ENCODE results near the gene TNS3.

Gene TNS3

GRCh38 chr7:47332681-47333553 lies 249.0 kb downstream of the TNS3 start:
- no peak for TF ChIP-seq CTCF (IDR thresholded peaks at IDR 0.05; ENCODE audit: low read depth, low read length, missing control alignments)
- H3K4me3 ChIP-seq (ENCODE audit: low read depth, low read length) = no peak overlapping the region

GRCh38 chr7:47332213-47332612 lies 249.7 kb downstream of the TNS3 start:
- TF ChIP-seq CTCF (IDR thresholded peaks at IDR 0.05; ENCODE audit: low read depth, low read length, missing control alignments) = no peak
- DNase-seq (ENCODE audit: low read depth) = no peak

More at GRCh38 chr7:47332681-47333553, 249.0 kb downstream of the TNS3 start:
- DNase-seq (ENCODE audit: low read depth) = no peak

GRCh38 chr7:47331179-47331565 lies 250.7 kb downstream of the TNS3 start:
- DNase-seq (ENCODE audit: low read depth) = no peak
- TF ChIP-seq CTCF (IDR thresholded peaks at IDR 0.05; ENCODE audit: low read depth, low read length, missing control alignments) = no peak

More at GRCh38 chr7:47332213-47332612, 249.7 kb downstream of the TNS3 start:
- no peak overlapping the region for H3K4me3 ChIP-seq (ENCODE audit: low read depth, low read length)

GRCh38 chr7:47330561-47331178 lies 251.2 kb downstream of the TNS3 start:
- H3K4me3 ChIP-seq (ENCODE audit: low read depth, low read length) = no peak overlapping the region
- TF ChIP-seq CTCF (IDR thresholded peaks at IDR 0.05; ENCODE audit: low read depth, low read length, missing control alignments) = no peak
- no peak for DNase-seq (ENCODE audit: low read depth)

More at GRCh38 chr7:47331179-47331565, 250.7 kb downstream of the TNS3 start:
- H3K4me3 ChIP-seq (ENCODE audit: low read depth, low read length) = no peak overlapping the region

GRCh38 chr7:47330026-47330425 lies 251.9 kb downstream of the TNS3 start:
- TF ChIP-seq CTCF (IDR thresholded peaks at IDR 0.05; ENCODE audit: low read depth, low read length, missing control alignments) = no peak
- H3K4me3 ChIP-seq (ENCODE audit: low read depth, low read length) = no peak overlapping the region
- no peak for DNase-seq (ENCODE audit: low read depth)

- DNase-seq (ENCODE audit: low read depth) = no peak
- no peak for TF ChIP-seq CTCF (IDR thresholded peaks at IDR 0.05; ENCODE audit: low read depth, low read length, missing control alignments)
Measured at GRCh38 chr7:47329320-47329926, 252.5 kb downstream of the TNS3 start.

More at GRCh38 chr7:47329320-47329926, 252.5 kb downstream of the TNS3 start:
- H3K4me3 ChIP-seq (ENCODE audit: low read depth, low read length) = no peak overlapping the region
